ENCODE results near the gene RAD51D. TPM values are rescaled to one million over a fixed set of nuclear protein-coding genes. Genes with fewer than 3 reads are reported as not detected.
"Not testable (repeated sequence)": the region's sequence is repeated elsewhere in the genome, so short reads cannot be mapped to it uniquely, and the experiment has no call there.

RAD51D gene
- total RNA-seq, 4 donors from 2014 or later, result 8.9 to 12.8 (median 10.7) TPM

GRCh38 chr17:35152421-35153140 is 32.9 kb upstream of the RAD51D start:
- intact Hi-C loops (cut with DNase I), result loop anchor here (10.0 kb wide), 1 partner anchor 62 kb away; no protein-coding TSS in a partner anchor
- no peak for DNase-seq (ENCODE audit: extremely low spot score)
- Histone ChIP-seq H3K27me3 (peaks cover 0 to 2% (median 0%) of the 10 kb centered on the region in 4 donors), H3K9me3 (no peaks in the 10 kb centered on the region), H3K4me1 (peaks cover 0 to 4% (median 0%) of the 10 kb centered on the region in 4 donors), H3K27ac (replicated peaks in 1 of 4) (no peak overlapping the region), H3K36me3 (peaks cover 0 to 37% (median 0%) of the 10 kb centered on the region in 4 donors), H3K4me3 (no peak overlapping the region)
- 59% methylated on average over 13 of the region's 13 CpGs for WGBS
- no peak for TF ChIP-seq POLR2A (IDR thresholded peaks at IDR 0.05; ENCODE audit: low read depth)

GRCh38 chr17:35151080-35151479 is 31.4 kb upstream of the RAD51D start:
- not testable (repeated sequence) for H3K9me3 ChIP-seq; H3K27me3 ChIP-seq; DNase-seq (ENCODE audit: extremely low spot score); H3K4me1 ChIP-seq; H3K4me3 ChIP-seq; H3K27ac ChIP-seq (replicated peaks in 1 of 4)
- H3K36me3 ChIP-seq, result peaks cover 0 to 37% (median 0%) of the 10 kb centered on the region in 4 donors
- WGBS, result 95% methylated on average over 29 of the region's 29 CpGs
- intact Hi-C loops (cut with DNase I), result loop anchor here (10.0 kb wide), 1 partner anchor 64 kb away; no protein-coding TSS in a partner anchor

- Histone ChIP-seq H3K27ac (replicated peaks in 1 of 4) (no peak overlapping the region), H3K4me3 (no peak overlapping the region), H3K9me3 (no peaks in the 10 kb centered on the region), H3K4me1 (peaks cover 0 to 4% (median 0%) of the 10 kb centered on the region in 4 donors), H3K36me3 (peaks cover 0 to 27% (median 0%) of the 10 kb centered on the region in 4 donors), H3K27me3 (peaks cover 0 to 3% (median 0%) of the 10 kb centered on the region in 4 donors)
- DNase-seq (ENCODE audit: extremely low spot score), result no peak
- no peak for TF ChIP-seq CTCF (IDR thresholded peaks at IDR 0.05)
- no peak for TF ChIP-seq POLR2A (IDR thresholded peaks at IDR 0.05; ENCODE audit: low read depth)
- no peak for TF ChIP-seq EP300 (IDR thresholded peaks at IDR 0.05)
- no peak for TF ChIP-seq POLR2AphosphoS5 (IDR thresholded peaks at IDR 0.05)
- WGBS, result 94% methylated on average over 3 of the region's 11 CpGs
- intact Hi-C loops (cut with DNase I), result loop anchor here (10.0 kb wide), 1 partner anchor 65 kb away; no protein-coding TSS in a partner anchor
These were observed 30.3 kb upstream of the RAD51D start for GRCh38 chr17:35149941-35150340.

GRCh38 chr17:35148144-35148543 is 28.5 kb upstream of the RAD51D start:
- Histone ChIP-seq H3K27me3 (peaks cover 0 to 3% (median 0%) of the 10 kb centered on the region in 4 donors), H3K9me3 (no peaks in the 10 kb centered on the region), H3K27ac (replicated peaks in 1 of 4) (no peak overlapping the region), H3K4me1 (peaks cover 0 to 4% (median 0%) of the 10 kb centered on the region in 4 donors), H3K36me3 (peaks cover 0 to 12% (median 0%) of the 10 kb centered on the region in 4 donors), H3K4me3 (no peak overlapping the region)
- whole genome bisulfite sequencing, result 72% methylated on average over 8 of the region's 9 CpGs
- DNase-seq (ENCODE audit: extremely low spot score), result no peak
- intact Hi-C loops (cut with DNase I), result no loop called here
- TF ChIP-seq POLR2A (IDR thresholded peaks at IDR 0.05; ENCODE audit: low read depth) (no peak), EP300 (IDR thresholded peaks at IDR 0.05) (no peak), CTCF (IDR thresholded peaks at IDR 0.05) (no peak), POLR2AphosphoS5 (IDR thresholded peaks at IDR 0.05) (no peak)

GRCh38 chr17:35147375-35147905 is 27.8 kb upstream of the RAD51D start, which contains the start of gene UNC45B:
Gene UNC45B (plus strand): TSS chr17:35147817. CDS start chr17:35148264, 447 bp downstream.
- no peak within 1 kb of the TSS for H3K27ac ChIP-seq (replicated peaks in 1 of 4)
- H3K4me3 ChIP-seq, result no peak within 1 kb of the TSS
- H3K9me3 ChIP-seq, result no peaks in the 10 kb centered on the region
- H3K27me3 ChIP-seq, result peaks cover 0 to 3% (median 0%) of the 10 kb centered on the region in 4 donors
- intact Hi-C loops (cut with DNase I), result no loop called here
- peaks cover 0 to 12% (median 0%) of the 10 kb centered on the region in 4 donors for H3K36me3 ChIP-seq
- TF ChIP-seq POLR2AphosphoS5 (IDR thresholded peaks at IDR 0.05) (no peak), EP300 (IDR thresholded peaks at IDR 0.05) (no peak), CTCF (IDR thresholded peaks at IDR 0.05) (no peak), POLR2A (IDR thresholded peaks at IDR 0.05; ENCODE audit: low read depth) (no peak)
- no peak for DNase-seq (ENCODE audit: extremely low spot score)
- 90% methylated on average over 3 of the region's 4 CpGs for WGBS
- H3K4me1 ChIP-seq, result peaks cover 0 to 4% (median 2%) of the 10 kb centered on the region in 4 donors
